Uterus (tissue), 4 donors: ENCODE data around the gene CSF3R. TPM values are rescaled to one million over a fixed set of nuclear protein-coding genes. Genes with fewer than 3 reads are reported as not detected.
"Not testable (repeated sequence)": the region's sequence is repeated elsewhere in the genome, so short reads cannot be mapped to it uniquely, and the experiment has no call there.

Experiments
- DNase-seq, 2 donors: peaks; one replicate each; pipeline ENCODE4 v3.0.0-alpha.2; 2019 to 2020
- H3K27ac ChIP-seq, 2 donors: fragments of 200-600 bp; sonication (generic); 1 replicate in 1 of 2; 2 replicates in 1 of 2; pipeline ENCODE4 v1.5.1; 2016 to 2018
- H3K27me3 ChIP-seq, 2 donors: fragments of 200-600 bp; sonication (generic); one replicate each; pipeline ENCODE4 v1.5.1; 2018 to 2019; ENCODE audit warnings: control low read depth in 1 of 2
- H3K36me3 ChIP-seq, 2 donors: fragments of 200-600 bp; sonication (generic); one replicate each; pipeline ENCODE4 v1.5.1; 2019; ENCODE audit warnings: control low read depth in 1 of 2
- H3K4me1 ChIP-seq, 2 donors: fragments of 200-600 bp; sonication (generic); one replicate each; pipeline ENCODE4 v1.5.1; 2018 to 2019; ENCODE audit warnings: control low read depth in 1 of 2
- H3K4me3 ChIP-seq, 2 donors: fragments of 200-600 bp; sonication (generic); 1 replicate in 1 of 2; 2 replicates in 1 of 2; pipeline ENCODE4 v1.5.1; 2018 to 2019; ENCODE audit warnings: mild to moderate bottlenecking in 1 of 2
- H3K9me3 ChIP-seq, 2 donors: fragments of 200-600 bp; sonication (generic); one replicate each; pipeline ENCODE4 v1.5.1; 2019; ENCODE audit warnings: control low read depth in 1 of 2
- CTCF ChIP-seq, 4 experiments: fragments of 200-600 bp in 2 of 4; fragments of 450-650 bp in 2 of 4; sonication (generic) in 2 of 4; IDR thresholded peaks; one replicate each; pipeline ENCODE4 v1.5.1; 2016 to 2019; ENCODE audit warnings: antibody characterized with exemption in 4 of 4, mild to moderate bottlenecking in 2 of 4, moderate library complexity in 1 of 4
- POLR2A ChIP-seq, 2 donors: fragments of 450-650 bp; IDR thresholded peaks; one replicate each; pipeline ENCODE4 v1.6.1; 2016; ENCODE audit warnings: antibody characterized with exemption in 2 of 2, mild to moderate bottlenecking in 1 of 2, moderate library complexity in 1 of 2
- intact Hi-C: fragments of 100-400 bp; cut with DNase I; formaldehyde crosslinking; loops from one replicate; pipeline ENCODE4 v1.15.1; 2023; ENCODE audit warnings: low total_unique reads
- total RNA-seq, 4 donors: library from RNA; depleted of rRNA in 3 of 4; stranded (reverse); fragments of >200 nt in 3 of 4; gene quantifications; one replicate each; pipeline versions ENCODE4 v1.1.0 to v1.2.4, GENCODE V29; 2014 to 2023
- donor health status: DM: yes; HTN: yes; CAD: no.

Gene CSF3R
- total RNA-seq, 4 donors from 2014 or later = 4.9 to 9.7 (median 6.6) TPM

GRCh38 chr1:36512842-36513241, 30.1 kb upstream of the CSF3R start:
- intact Hi-C loops = no loop called here
- Histone ChIP-seq H3K4me1 (no peaks in the 10 kb centered on the region), H3K4me3 (no peak overlapping the region), H3K36me3 (no peaks in the 10 kb centered on the region), H3K27ac (no peak overlapping the region), H3K9me3 (no peaks in the 10 kb centered on the region), H3K27me3 (no peaks in the 10 kb centered on the region)
- DNase-seq = no peak
- TF ChIP-seq POLR2A (IDR thresholded peaks at IDR 0.05) (no peak), CTCF (IDR thresholded peaks at IDR 0.05) (no peak)

- H3K4me3 ChIP-seq = no peak overlapping the region
- intact Hi-C loops = no loop called here
- H3K36me3 ChIP-seq = no peaks in the 10 kb centered on the region
- no peak overlapping the region for H3K27ac ChIP-seq
- H3K4me1 ChIP-seq = no peaks in the 10 kb centered on the region
- no peak for DNase-seq
- no peak for TF ChIP-seq POLR2A (IDR thresholded peaks at IDR 0.05)
- H3K27me3 ChIP-seq = no peaks in the 10 kb centered on the region
- no peaks in the 10 kb centered on the region for H3K9me3 ChIP-seq
These were observed 29.4 kb upstream of the CSF3R start for GRCh38 chr1:36511804-36512798.

GRCh38 chr1:36511220-36511619, 28.5 kb upstream of the CSF3R start:
- H3K27ac ChIP-seq, H3K36me3 ChIP-seq, H3K4me3 ChIP-seq, H3K27me3 ChIP-seq, H3K4me1 ChIP-seq, DNase-seq, intact Hi-C loops, H3K9me3 ChIP-seq: not testable (repeated sequence)

- no peak for DNase-seq
- TF ChIP-seq CTCF (IDR thresholded peaks at IDR 0.05) (no peak), POLR2A (IDR thresholded peaks at IDR 0.05) (no peak)
- intact Hi-C loops = no loop called here
These were observed 27.7 kb upstream of the CSF3R start for GRCh38 chr1:36510418-36510817.

GRCh38 chr1:36508257-36508656, 25.5 kb upstream of the CSF3R start:
- no peaks in the 10 kb centered on the region for H3K4me1 ChIP-seq
- H3K36me3 ChIP-seq = no peaks in the 10 kb centered on the region
- no peak for TF ChIP-seq CTCF (IDR thresholded peaks at IDR 0.05)
- H3K9me3 ChIP-seq = no peaks in the 10 kb centered on the region
- H3K4me3 ChIP-seq = no peak overlapping the region
- H3K27ac ChIP-seq = no peak overlapping the region
- intact Hi-C loops = no loop called here
- DNase-seq = no peak
- no peaks in the 10 kb centered on the region for H3K27me3 ChIP-seq

More at GRCh38 chr1:36510418-36510817, 27.7 kb upstream of the CSF3R start:
- Histone ChIP-seq H3K9me3 (no peaks in the 10 kb centered on the region), H3K36me3 (no peaks in the 10 kb centered on the region), H3K27me3 (no peaks in the 10 kb centered on the region), H3K27ac (no peak overlapping the region), H3K4me1 (no peaks in the 10 kb centered on the region), H3K4me3 (no peak overlapping the region)

GRCh38 chr1:36506276-36506920, 23.7 kb upstream of the CSF3R start:
- Histone ChIP-seq H3K9me3 (no peaks in the 10 kb centered on the region), H3K4me3 (no peak overlapping the region), H3K27me3 (no peaks in the 10 kb centered on the region), H3K36me3 (no peaks in the 10 kb centered on the region), H3K4me1 (no peaks in the 10 kb centered on the region), H3K27ac (no peak overlapping the region)
- no peak for DNase-seq
- intact Hi-C loops = no loop called here
- TF ChIP-seq POLR2A (IDR thresholded peaks at IDR 0.05) = no peak
- no peak for TF ChIP-seq CTCF (IDR thresholded peaks at IDR 0.05)
